Loucy (cell line): ENCODE measurements around the gene RAD51B.

Source experiments
- EZH2phosphoT487 ChIP-seq: fragments of 200-600 bp; IDR thresholded peaks from 2 replicates; pipeline ENCODE4 v1.6.1; 2018; ENCODE audit warnings: antibody characterized with exemption, mild to moderate bottlenecking, moderate library complexity, borderline replicate concordance
- TF ChIP-seq, protein P1 (sequence below): fragments of 200-600 bp; sonication (generic); conservative IDR thresholded peaks from 2 replicates; pipeline ENCODE4 v1.5.1; 2014; ENCODE audit warnings: mild to moderate bottlenecking, antibody characterized with exemption, low read length

DNA sequence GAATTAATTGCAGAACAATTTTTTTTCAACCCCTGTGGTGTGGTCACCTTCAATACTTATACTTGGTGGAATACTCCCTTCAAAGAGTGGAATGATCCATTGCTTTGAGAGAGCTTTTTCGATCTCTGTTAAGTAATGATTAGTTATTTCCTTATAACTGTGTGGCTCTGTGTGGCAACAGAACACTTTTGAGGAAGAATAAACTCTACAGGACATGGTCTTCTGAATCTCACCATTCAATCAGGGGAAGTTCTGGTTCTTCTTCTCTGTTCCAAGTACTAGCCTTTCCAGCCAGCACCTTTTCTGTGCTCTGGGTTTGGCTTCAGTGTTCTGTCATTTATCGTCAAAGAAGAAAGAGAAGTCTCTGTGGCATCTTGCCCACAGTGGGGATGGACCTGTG is 604.1 kb downstream of the RAD51B start:
- TF ChIP-seq EZH2phosphoT487: no peak
- TF ChIP-seq, protein P1, sequence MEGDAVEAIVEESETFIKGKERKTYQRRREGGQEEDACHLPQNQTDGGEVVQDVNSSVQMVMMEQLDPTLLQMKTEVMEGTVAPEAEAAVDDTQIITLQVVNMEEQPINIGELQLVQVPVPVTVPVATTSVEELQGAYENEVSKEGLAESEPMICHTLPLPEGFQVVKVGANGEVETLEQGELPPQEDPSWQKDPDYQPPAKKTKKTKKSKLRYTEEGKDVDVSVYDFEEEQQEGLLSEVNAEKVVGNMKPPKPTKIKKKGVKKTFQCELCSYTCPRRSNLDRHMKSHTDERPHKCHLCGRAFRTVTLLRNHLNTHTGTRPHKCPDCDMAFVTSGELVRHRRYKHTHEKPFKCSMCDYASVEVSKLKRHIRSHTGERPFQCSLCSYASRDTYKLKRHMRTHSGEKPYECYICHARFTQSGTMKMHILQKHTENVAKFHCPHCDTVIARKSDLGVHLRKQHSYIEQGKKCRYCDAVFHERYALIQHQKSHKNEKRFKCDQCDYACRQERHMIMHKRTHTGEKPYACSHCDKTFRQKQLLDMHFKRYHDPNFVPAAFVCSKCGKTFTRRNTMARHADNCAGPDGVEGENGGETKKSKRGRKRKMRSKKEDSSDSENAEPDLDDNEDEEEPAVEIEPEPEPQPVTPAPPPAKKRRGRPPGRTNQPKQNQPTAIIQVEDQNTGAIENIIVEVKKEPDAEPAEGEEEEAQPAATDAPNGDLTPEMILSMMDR: no peak
